Hair follicle dermal papilla cell (primary cell): Measurements from ENCODE around the gene BPIFA3. TPM values are rescaled to one million over a fixed set of nuclear protein-coding genes. Genes with fewer than 3 reads are reported as not detected.

ENCODE experiments used
- total RNA-seq: library from RNA; depleted of rRNA; stranded (reverse); fragments of >200 nt; gene quantifications from 2 replicates; pipeline ENCODE4 v1.2.3, GENCODE V29; 2012

BPIFA3 gene
- total RNA-seq, result not detected in 2 replicates

GRCh38 chr20:33217052-33217451 is at the start of gene BPIFA3:
Gene BPIFA3, plus strand, starts transcription at chr20:33217352. Its CDS starts 185 bp downstream, at chr20:33217537.

GRCh38 chr20:33167859-33168258 is 49.3 kb upstream of the BPIFA3 start, which contains the start of gene BPIFA2:
Gene BPIFA2, plus strand, starts transcription at chr20:33168159. Its CDS starts 987 bp downstream, at chr20:33169146.

GRCh38 chr20:33235696-33236095 is 18.5 kb downstream of the BPIFA3 start, which contains the start of gene BPIFA1:
Gene BPIFA1, plus strand, starts transcription at chr20:33235996. Its CDS starts 1,716 bp downstream, at chr20:33237712.

Other genes with a start within 250 kb of the BPIFA3 start
- gene SUN5, start 212.9 kb upstream of the BPIFA3 start, total RNA-seq, result not detected in 2 replicates
- gene BPIFB2, start 209.6 kb upstream of the BPIFA3 start, total RNA-seq, result not detected in 2 replicates
- not detected in 2 replicates for gene BPIFB6, start 185.7 kb upstream of the BPIFA3 start, total RNA-seq
- gene BPIFB3, start 163.4 kb upstream of the BPIFA3 start, total RNA-seq, result not detected in 2 replicates
- not detected in 2 replicates for gene BPIFB4, start 137.7 kb upstream of the BPIFA3 start, total RNA-seq
- gene BPIFA2, start 49.2 kb upstream of the BPIFA3 start, total RNA-seq, result not detected in 2 replicates
- gene BPIFA1, start 18.6 kb downstream of the BPIFA3 start, total RNA-seq, result not detected in 2 replicates
- not detected in 2 replicates for gene BPIFB1, start 65.9 kb downstream of the BPIFA3 start, total RNA-seq
- gene CDK5RAP1, start 184.2 kb downstream of the BPIFA3 start, total RNA-seq, result 13.0 and 15.3 TPM in 2 replicates
- gene SNTA1, start 226.4 kb downstream of the BPIFA3 start, total RNA-seq, result 47.1 and 53.3 TPM in 2 replicates